ENCODE measurements around the gene RANBP1.

RANBP1 gene

DNA sequence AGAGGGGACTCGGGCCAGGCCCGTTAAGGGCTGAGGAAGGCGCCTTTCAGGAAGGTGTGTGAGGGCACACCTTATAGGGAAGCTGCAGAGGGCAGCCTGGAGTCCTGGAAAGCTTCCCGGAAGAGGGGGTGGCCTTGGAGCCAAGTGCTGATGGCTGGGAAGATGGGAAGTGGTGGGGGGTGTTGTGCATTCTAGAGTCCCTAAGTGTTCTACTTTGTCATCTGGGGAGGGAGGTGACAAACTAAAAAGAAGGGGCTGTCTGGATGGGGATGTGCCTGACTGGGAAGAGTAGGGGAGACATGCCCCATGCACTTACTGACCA, 22.5 kb downstream of the RANBP1 start:
- no peak for DNase-seq (ENCODE audit: low spot score)

DNA sequence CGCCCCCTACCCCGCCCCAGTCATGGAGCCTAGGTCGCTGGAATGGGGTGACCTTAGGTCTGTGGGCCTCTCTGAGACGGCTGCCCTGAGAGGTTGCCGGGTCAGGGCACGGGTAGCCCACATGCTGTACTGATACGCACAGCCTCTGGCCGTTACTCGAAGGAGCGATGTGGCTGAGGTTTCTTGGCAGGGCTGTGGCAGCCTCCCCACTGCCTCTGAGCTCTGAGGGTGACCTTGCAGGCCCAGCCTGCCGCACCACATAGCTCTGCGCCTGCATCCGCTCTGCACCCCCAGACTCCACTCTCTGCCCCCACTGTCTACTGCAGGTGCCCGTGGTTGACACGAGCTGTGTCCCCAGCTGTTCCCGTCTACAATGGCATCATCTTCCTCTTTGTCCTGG, 23.0 kb downstream of the RANBP1 start:
- DNase-seq (ENCODE audit: low spot score) = no peak

DNA sequence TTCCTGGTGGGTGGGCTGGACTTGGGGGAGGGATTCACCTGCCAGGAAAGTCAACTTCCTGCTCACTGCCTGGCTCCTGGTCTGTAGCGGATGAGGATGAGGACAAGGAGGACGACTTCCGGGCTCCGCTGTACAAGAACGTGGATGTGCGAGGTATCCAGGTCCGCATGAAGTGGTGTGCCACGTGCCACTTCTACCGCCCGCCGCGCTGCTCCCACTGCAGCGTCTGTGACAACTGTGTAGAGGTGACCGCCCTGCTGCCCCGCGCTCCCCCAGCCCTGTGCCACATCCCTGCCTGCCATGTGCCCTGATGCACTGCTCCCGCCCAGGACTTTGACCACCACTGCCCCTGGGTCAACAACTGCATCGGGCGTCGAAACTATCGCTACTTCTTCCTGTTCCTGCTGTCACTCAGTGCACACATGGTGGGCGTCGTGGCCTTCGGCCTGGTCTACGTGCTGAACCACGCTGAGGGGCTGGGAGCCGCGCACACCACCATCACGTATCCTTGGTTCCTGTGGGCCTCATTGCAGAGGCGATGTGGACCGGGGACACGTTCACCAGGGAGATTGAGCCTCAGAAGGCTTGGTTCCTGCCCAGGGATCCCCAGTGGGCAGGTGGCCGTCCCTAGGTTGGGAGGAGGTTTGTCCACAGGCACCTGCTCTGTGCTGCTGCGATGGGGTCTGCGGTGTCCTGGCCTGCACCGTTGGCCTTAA, 23.6 kb downstream of the RANBP1 start:
- DNase-seq (ENCODE audit: low spot score) = no peak

DNA sequence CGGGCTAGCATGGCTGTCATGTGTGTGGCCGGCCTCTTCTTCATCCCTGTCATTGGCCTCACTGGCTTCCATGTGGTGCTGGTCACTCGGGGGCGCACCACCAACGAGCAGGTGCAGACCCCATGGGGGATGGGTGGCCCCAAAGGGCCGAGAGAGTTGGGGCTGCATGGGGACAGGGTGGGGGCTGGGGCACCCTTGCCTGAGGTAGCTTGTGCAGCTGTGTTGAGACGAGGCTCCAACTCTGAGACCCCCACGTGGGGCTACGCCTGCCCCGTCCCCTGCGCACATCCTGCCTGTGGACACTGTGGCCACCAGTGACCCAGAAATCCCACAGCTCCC, 24.2 kb downstream of the RANBP1 start:
- no peak for DNase-seq (ENCODE audit: low spot score)

DNA sequence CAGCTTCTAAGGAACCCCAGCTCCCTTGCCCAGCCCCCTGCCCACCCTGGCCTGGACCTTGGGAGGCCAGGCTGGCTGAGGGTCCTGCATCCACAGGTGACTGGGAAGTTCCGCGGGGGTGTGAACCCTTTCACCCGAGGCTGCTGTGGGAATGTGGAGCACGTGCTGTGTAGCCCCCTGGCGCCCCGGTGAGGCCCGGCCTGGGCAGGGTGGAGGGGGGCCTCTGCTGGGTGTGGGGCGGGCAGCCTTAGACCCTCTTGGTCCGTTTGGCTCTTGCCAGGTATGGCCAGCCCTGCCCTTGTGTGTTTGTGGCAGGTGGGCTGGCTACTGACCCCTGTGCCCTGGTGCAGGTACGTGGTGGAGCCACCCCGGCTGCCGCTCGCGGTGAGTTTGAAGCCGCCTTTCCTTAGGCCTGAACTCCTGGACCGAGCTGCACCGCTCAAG, 24.6 kb downstream of the RANBP1 start:
- DNase-seq (ENCODE audit: low spot score) = no peak

DNA sequence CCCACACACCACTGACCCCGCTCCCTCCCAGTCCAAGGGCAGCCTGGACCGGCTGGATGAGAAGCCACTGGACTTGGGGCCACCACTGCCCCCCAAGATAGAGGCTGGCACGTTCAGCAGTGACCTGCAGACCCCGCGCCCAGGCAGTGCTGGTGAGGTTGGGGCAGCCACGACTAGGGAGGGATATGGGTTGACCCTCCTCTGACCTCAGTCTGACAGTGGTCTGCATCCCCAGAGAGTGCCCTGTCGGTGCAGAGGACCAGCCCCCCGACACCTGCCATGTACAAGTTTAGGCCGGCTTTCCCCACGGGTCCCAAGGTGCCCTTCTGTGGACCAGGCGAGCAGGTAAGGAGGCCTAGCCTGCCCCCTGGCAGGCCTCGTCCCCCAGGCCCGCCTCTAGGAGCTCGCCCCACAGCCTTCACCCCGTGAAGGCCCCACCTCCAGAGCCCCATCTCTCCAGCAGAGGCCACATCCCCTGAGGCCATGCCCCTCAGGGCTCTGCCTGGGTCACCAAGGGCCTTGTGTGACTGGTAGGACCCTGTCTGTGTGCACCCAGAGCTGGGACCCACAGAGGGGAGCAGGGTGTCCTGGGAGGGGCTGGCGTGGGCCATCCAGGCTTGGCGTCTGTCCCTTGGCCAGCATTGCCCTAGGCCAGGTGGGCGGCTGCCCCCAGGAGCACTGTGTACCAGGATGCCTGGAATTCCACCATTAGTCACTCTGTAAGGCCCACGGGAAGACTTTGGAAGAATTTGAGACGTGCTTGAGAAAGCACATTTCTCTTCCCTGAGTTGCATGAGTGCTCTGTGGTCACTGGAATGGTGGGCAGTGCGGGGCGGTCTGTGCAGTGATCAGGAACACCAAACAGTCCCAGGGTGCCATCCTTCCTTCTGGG, 25.5 kb downstream of the RANBP1 start:
- no peak for DNase-seq (ENCODE audit: low spot score)

DNA sequence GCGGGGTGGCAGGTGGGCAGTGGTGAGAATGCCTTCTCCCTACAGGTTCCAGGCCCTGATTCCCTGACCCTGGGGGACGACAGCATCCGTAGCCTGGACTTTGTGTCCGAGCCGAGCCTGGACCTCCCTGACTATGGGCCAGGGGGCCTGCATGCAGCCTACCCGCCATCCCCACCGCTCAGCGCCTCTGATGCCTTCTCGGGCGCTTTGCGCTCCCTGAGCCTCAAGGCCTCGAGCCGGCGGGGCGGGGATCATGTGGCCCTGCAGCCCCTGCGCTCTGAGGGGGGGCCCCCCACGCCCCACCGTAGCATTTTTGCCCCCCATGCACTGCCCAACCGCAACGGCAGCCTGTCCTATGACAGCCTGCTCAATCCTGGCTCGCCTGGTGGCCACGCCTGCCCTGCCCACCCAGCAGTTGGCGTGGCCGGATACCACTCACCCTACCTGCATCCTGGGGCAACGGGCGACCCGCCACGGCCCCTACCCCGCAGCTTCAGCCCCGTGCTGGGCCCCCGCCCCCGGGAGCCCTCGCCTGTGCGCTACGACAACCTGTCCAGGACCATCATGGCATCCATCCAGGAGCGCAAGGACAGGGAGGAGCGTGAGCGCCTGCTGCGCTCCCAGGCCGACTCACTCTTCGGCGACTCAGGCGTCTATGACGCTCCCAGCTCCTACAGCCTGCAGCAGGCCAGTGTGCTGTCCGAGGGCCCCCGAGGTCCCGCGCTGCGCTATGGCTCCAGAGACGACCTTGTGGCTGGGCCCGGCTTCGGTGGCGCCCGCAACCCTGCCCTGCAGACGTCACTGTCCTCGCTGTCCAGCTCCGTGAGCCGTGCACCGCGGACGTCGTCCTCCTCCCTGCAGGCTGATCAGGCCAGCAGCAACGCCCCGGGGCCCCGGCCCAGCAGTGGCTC, 27.1 kb downstream of the RANBP1 start:
- no peak for DNase-seq (ENCODE audit: low spot score)

DNA sequence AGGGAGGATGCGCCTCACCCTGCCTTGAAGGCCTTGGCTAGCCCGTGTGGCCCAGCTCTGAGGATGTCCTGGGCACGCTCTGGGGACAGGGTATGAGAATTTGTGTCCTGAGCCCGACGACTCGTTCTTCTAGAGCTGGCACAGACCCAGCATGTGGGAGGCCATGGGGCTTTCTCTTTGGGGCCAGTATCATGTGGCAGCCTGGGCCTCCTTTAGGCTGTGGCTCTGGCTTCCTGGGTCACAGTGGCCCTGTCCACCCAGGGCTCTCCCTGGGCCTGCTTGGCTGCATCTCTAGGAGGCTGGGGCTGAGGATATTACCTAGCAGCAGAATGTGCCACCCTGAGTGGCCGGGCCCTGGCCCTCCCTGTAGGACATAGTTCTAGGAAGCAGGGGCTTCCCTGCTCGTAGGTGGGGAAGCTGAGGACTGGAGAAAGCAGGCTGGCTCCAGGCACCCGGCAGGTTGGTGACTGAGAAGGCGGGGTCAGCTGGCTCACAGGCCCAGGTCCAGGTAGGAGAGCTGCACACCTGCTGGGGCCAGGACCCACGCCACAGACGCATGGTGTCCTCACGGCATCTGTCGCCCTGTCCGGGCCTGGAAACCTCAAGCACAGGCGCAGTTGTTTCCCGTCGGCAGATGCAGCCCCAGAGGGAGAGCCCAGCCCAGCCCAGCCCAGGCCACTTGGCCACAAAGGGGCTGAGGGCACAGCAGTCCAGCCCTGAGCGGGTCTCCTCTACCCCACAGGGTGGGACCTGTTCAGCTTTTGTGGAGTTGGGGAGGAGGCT, 28.2 kb downstream of the RANBP1 start:
- no peak for DNase-seq (ENCODE audit: low spot score)

DNA sequence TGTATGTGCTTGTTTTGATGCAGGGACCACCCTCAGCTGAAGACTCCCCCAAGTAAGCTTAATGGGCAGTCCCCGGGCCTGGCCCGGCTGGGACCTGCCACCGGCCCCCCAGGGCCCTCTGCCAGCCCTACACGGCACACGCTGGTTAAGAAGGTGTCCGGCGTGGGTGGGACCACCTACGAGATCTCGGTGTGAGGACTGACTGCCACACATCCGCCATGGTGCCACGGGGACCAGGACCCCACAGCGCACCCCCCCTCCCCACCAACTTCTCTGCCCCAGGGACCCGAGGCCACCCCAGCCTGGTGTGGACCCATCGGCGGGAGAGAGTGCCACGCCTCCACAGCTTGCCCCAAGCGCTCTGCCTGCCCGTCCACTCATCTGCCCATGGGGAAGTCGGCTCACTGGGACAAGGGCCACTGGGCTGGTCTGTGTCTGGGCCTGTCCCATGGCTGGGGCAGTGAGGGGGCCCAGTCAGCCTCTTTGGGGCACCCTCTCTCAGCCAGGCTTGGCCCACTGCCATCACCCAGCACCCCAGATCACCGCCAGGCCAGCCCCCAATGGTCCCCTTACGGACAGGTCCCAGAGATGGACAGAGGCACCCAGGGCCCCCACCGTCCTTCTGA, 29.4 kb downstream of the RANBP1 start:
- DNase-seq (ENCODE audit: low spot score) = no peak

DNA sequence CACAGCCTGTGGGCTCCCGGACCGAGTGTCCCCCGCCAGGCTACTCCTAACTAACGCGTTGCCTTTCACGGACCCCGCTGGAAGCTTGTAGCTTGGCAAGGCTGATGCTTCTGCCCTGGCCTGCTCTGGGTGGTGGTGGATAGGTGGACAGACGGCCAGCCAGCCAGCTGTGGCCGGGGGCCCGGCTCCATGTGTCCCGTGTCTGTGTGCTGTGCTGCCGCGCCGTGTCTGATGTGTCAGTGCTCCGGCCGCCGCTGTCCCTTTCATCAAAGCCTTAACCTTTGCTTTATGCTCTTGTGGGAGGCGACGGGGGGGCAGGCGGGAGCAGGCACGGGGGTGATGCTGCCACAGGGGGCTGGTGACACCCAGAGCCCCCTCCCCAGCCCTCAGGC, 29.9 kb downstream of the RANBP1 start:
- no peak for DNase-seq (ENCODE audit: low spot score)

DNA sequence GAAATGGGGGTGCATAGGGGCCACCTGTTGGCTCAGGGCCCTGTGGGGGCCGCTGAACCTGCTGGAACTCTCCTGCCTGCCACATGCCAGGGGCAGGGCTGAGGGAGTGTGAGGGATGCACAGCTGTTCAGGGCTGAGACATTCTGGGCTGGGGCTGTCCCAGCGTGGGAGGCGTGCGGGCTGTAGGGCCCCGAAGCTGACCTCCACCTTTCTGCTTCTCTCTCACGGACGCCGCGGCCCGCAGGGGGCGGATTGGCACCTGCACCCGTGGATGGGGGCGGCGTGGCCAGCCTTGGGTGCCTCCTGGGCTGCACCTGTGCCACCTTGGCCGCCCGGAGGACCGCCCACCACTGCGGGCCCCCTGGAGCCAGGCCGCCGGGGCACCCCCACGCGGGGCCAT, 30.9 kb downstream of the RANBP1 start:
- no peak for DNase-seq (ENCODE audit: low spot score)

DNA sequence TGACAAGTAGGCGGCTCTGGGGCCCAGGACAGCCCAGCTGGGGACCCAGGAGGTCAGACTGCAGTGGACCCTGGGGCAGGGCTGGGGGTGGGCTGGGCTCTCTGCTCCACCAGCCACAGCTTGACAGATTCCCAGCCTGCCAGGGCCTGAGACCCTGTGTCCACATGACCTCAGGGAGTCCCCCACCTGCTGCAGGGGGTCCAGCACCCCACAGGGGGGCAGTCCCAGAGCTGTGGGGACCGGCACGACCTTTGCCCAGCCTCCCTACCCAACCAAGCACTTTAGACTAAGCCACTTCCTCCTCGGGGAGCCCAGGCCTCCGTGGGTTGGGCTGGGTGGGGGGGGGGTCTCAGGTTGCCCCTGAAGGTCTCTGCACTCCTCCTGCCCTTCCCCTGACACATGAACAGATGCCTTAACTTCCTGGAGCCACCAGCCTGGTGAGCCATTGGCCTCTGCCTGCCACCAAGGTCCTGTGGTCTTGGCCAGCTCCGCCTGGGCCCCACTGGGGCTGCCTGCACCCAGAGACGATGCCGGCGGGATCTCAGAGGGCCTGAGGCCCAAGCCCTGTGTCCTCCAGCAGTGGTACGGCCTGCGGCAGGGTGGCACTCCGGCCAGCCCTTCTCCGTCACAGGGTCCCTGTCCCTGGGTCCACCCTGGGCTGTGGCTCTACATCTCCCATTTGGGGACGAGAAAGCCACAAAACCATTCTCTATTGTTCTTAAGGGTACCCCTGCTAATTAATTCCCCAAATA, 31.5 kb downstream of the RANBP1 start:
- no peak for DNase-seq (ENCODE audit: low spot score)

DNA sequence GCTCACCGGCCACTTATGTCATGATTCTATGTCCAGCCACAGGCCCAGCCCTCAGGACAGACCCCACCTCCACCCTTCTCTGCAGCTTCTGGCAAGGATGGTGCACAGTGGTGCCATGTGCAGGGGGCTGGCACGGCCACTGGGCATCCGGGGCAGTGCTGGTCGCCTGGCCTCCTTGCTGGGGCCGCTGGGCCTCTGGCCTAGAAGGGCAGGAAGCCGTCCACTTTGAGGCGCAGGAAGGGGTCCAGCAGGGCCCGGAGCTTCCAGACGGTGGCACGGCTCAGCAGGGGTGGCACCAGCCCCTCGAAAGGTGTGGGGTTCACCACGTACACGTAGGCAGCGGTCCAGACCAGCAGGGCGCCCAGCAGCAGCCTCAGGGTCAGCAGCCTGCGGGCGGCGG, 32.5 kb downstream of the RANBP1 start:
- no peak for DNase-seq (ENCODE audit: low spot score)

DNA sequence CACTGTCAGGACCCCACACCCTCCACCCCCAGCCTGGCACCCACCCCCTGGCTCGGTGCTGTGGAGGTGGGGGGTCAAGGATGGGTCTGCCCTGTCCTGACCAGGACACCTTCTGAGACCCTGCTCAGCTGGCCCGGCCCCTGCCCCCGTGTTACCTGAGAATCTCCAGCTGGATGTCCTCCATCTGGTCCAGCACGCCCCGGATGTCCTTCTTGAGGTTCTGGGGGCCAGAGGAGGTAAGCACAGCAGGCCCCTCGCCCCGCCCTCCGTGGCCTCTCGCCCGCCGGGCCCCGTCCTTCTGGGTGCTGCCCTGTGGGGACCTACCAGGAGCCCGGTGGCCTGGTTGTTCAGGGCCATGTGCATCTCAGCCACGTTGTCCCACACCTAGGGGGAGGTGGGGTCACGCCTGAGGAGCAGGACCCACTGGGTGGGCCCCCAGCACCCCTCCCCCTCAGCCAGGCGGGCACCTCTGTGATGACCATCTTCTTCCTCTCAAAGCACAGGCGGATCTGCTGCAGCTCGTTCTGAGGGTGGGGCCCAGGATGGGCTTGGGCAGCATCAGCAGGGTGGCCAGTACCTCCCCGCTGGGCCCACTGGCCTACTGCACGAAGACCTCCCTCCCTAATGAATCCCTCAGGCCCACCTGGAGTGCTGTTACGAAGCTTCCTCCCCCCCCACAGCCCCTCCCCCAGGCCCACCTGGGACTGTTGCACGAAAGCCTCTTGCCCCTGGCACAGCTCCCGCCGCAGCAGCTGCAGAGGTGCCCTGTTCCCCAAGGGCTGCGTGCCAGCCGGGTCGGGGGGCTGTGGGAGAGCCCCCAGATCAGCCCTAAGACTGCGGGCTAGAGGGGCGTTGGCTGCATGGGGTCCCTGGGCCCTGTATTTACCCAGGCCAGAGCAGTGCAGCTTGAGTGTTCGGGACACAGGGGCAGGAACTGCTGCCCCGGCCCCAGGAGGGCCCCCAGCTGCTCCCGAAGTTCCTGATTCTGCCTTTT, 33.6 kb downstream of the RANBP1 start:
- DNase-seq (ENCODE audit: low spot score) = no peak

DNA sequence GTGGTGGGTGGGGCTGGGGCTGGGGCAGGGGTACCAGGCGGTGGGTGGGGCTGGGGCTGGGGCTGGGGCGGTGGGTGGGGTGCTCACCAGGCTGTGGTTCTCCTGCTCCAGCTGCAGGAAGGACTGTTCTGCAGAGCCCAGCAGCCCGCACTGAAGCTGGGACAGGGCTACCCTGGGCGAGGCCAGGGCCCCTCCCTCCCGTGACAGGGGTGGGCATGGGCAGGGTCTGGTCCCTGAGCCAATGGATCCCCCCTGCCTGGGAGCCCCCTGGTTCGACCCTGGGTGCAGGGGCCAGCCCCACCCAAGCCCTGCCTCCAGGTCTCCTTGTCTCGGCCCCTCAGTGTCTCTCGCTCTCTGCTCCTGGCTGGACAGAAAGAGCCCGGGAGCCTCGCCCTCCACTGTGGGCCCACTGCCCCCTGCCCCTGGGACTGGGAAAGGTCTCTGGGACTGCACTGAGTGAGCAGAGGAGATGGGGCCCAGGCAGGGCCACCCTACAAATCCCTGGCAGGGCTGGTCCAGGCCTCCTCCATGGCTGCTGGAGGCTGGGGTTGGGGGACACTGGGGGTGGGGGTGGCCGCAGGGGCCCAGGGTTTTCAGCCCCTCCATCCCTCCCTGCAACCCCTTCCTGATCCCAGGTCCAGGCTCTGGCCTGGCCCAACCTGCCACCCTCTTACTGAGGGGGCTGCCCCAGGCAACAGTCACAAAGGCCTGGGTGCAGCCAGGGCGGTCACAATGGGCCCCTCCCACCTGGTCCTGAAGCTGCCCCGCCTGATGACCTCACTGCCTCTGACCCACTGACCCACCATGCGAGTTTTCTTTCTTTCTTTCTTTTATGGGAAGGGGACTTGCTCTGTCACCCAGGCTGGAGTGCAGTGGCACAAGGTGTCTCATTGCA, 34.7 kb downstream of the RANBP1 start, which contains the start of gene CCDC188:
TSS of gene CCDC188 (minus strand) at position 675 of the 895 bp plus-strand sequence. CDS start at position 606, 69 bp downstream.
- no peak for DNase-seq (ENCODE audit: low spot score)

DNA sequence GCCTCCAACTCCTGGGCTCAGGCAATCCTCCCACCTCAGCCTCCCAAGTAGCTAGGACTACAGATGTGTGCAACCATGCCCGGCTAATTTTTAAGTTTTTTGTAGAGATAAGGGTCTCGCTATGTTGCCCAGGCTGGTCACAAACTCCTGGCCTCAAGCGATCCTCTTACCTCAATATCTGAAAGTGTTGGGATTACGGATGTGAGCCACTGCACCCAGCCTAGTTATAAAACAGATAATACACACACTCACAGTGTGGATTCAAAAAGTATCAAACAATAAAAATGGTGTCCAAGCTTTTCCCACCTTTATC, 35.3 kb downstream of the RANBP1 start:
- no peak for DNase-seq (ENCODE audit: low spot score)

DNA sequence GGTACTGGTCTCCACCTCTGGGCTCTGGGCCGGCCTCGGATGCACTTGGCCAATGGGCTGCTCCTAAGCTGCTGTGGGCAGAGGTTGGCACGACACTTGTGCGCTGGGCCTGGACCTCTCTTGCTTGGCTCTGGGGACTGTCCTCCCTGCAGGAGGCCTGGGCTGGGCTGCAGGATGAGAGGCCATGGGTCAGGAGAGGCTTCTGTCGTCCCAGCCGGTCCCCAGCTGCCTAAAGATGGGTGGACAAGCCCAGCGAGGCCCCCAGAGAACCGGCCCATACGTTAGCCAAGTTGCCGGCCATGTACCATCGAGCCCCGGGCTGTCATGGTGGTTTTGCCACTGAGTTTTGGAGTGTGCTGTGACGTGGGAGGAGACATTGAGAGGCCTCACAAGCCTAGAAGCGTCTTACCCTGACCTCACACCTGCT, 36.6 kb downstream of the RANBP1 start:
- no peak for DNase-seq (ENCODE audit: low spot score)

DNA sequence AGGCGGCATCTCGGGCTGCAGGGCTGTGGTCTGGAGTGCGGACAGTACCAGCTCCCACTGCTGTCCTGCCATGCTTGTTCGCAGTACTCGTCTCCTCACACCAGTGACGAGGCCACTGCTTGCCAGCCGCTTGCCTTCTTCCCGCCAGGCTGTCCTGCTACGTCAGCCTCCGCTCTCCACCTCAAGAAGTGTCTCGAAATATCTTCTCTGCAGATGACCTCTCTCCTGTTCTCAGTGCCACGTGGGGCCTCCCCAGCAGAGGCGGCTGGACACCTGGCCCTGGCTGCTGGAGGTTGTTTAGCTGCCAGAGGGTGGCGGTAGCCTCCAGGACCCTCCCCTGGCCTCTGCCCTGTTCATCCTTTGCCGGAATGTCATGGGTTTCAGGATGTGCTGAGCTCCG, 38.0 kb downstream of the RANBP1 start:
- no peak for DNase-seq (ENCODE audit: low spot score)
